Neural crest cell (in vitro differentiated cells): ENCODE measurements around the gene DCST2. TPM values are rescaled to one million over a fixed set of nuclear protein-coding genes. Genes with fewer than 3 reads are reported as not detected.

Experiments
- DNase-seq: peaks from one replicate; pipeline ENCODE4 v3.0.0; 2021; ENCODE audit warnings: low read depth, mixed read lengths, low spot score
- H3K27ac Mint-ChIP-seq: one replicate; pipeline ENCODE4 v1.8.0; 2021; ENCODE audit warnings: mild to moderate bottlenecking, mixed read lengths; ENCODE audit not compliant: unreplicated experiment
- H3K27me3 Mint-ChIP-seq: 2 replicates; pipeline ENCODE4 v1.8.0; 2021; ENCODE audit warnings: low read depth, mild to moderate bottlenecking, mixed read lengths
- H3K36me3 Mint-ChIP-seq: 2 replicates; pipeline ENCODE4 v1.8.0; 2021; ENCODE audit warnings: low read depth, mild to moderate bottlenecking, mixed read lengths
- H3K4me1 Mint-ChIP-seq: 2 replicates; pipeline ENCODE4 v1.8.0; 2021; ENCODE audit warnings: mixed read lengths
- H3K4me3 Mint-ChIP-seq: one replicate; pipeline ENCODE4 v1.8.0; 2021; ENCODE audit warnings: mild to moderate bottlenecking, mixed read lengths
- H3K9me3 Mint-ChIP-seq: 2 replicates; pipeline ENCODE4 v1.8.0; 2021; ENCODE audit warnings: mixed read lengths
- CTCF ChIP-seq: fragments of 200-600 bp; sonication (generic); conservative IDR thresholded peaks from 2 replicates; pipeline ENCODE4 v1.5.0; 2021; ENCODE audit warnings: antibody characterized with exemption, mild to moderate bottlenecking
- total RNA-seq: library from RNA; stranded (reverse); gene quantifications from 2 replicates; pipeline ENCODE4 v1.2.1, GENCODE V29; 2021

DCST2 gene
- total RNA-seq, 1 donor from 2014 or later = 1.3 TPM

GRCh38 chr1:155003227-155003765 lies 30.3 kb downstream of the DCST2 start:
- H3K27me3 Mint-ChIP-seq = no peaks in the 10 kb centered on the region
- no peaks in the 10 kb centered on the region for H3K9me3 Mint-ChIP-seq
- TF ChIP-seq CTCF = no peak
- peak overlapping the region; percentile 93 for H3K4me3 Mint-ChIP-seq
- peaks cover 36% of the 10 kb centered on the region for H3K4me1 Mint-ChIP-seq
- no peak for DNase-seq
- H3K36me3 Mint-ChIP-seq = no peaks in the 10 kb centered on the region
- H3K27ac Mint-ChIP-seq = peak overlapping the region; percentile 50

GRCh38 chr1:155002464-155003226 lies 30.9 kb downstream of the DCST2 start, which contains the start of gene ZBTB7B:
Gene ZBTB7B (plus strand): TSS chr1:155002802. CDS start chr1:155014661, 11,859 bp downstream.
- H3K4me3 Mint-ChIP-seq = peak within 1 kb of the TSS; percentile 93
- no peak for DNase-seq
- H3K27me3 Mint-ChIP-seq = no peaks in the 10 kb centered on the region
- H3K4me1 Mint-ChIP-seq = peaks cover 36% of the 10 kb centered on the region
- no peaks in the 10 kb centered on the region for H3K9me3 Mint-ChIP-seq
- no peaks in the 10 kb centered on the region for H3K36me3 Mint-ChIP-seq
- peak within 1 kb of the TSS; percentile 50 for H3K27ac Mint-ChIP-seq
- no peak for TF ChIP-seq CTCF

- TF ChIP-seq CTCF = peak; percentile 52
- Mint-ChIP-seq H3K36me3 (no peaks in the 10 kb centered on the region), H3K4me3 (peak overlapping the region; percentile 89), H3K4me1 (peaks cover 35% of the 10 kb centered on the region), H3K9me3 (no peaks in the 10 kb centered on the region), H3K27ac (no peak overlapping the region), H3K27me3 (no peaks in the 10 kb centered on the region)
- peak; percentile 98 for DNase-seq
Observed at GRCh38 chr1:155001675-155002463, 31.7 kb downstream of the DCST2 start.

GRCh38 chr1:155001425-155001674 lies 32.2 kb downstream of the DCST2 start:
- peak overlapping the region; percentile 84 for H3K4me3 Mint-ChIP-seq
- H3K4me1 Mint-ChIP-seq = peaks cover 31% of the 10 kb centered on the region
- H3K27me3 Mint-ChIP-seq = no peaks in the 10 kb centered on the region
- no peak overlapping the region for H3K27ac Mint-ChIP-seq
- H3K9me3 Mint-ChIP-seq = no peaks in the 10 kb centered on the region
- DNase-seq = no peak
- no peak for TF ChIP-seq CTCF
- H3K36me3 Mint-ChIP-seq = no peaks in the 10 kb centered on the region

GRCh38 chr1:155000726-155001424 lies 32.7 kb downstream of the DCST2 start:
- Mint-ChIP-seq H3K9me3 (no peaks in the 10 kb centered on the region), H3K4me3 (peak overlapping the region; percentile 92), H3K36me3 (no peaks in the 10 kb centered on the region), H3K27me3 (no peaks in the 10 kb centered on the region), H3K4me1 (peaks cover 31% of the 10 kb centered on the region), H3K27ac (no peak overlapping the region)
- peak; percentile 80 for DNase-seq
- peak; percentile 14 for TF ChIP-seq CTCF
